BJ (cell line): ENCODE results near the gene CARD14. TPM values are rescaled to one million over a fixed set of nuclear protein-coding genes. Genes with fewer than 3 reads are reported as not detected.

Experiments used
- CTCF ChIA-PET: fragments of 350-600 bp; formaldehyde crosslinking; extraction: SDS; loops from one replicate; lab custom pipeline; 2021; ENCODE audit warnings: antibody characterized with exemption, inconsistent platforms; lab: Yijun Ruan, JAX
- POLR2A ChIA-PET: fragments of 300-600 bp; sonication (Branson Sonifier 250); formaldehyde crosslinking; extraction: SDS; loops from one replicate; lab custom pipeline; 2021; ENCODE audit warnings: antibody characterized with exemption; lab: Charles Lee
- DNase-seq: peaks from one replicate; pipeline ENCODE4 v3.0.0-alpha.2; 2011; ENCODE audit warnings: low read depth
- H3K27me3 ChIP-seq: 2 replicates; pipeline ENCODE4 v1.6.0; 2011; ENCODE audit warnings: low read length; ENCODE audit not compliant: control insufficient read depth, insufficient read depth
- H3K36me3 ChIP-seq: 2 replicates; pipeline ENCODE4 v1.5.1; 2011; ENCODE audit warnings: low read length; ENCODE audit not compliant: control insufficient read depth, insufficient read depth
- H3K4me3 ChIP-seq: 2 replicates; pipeline ENCODE4 v1.5.1; 2011; ENCODE audit warnings: low read depth, mild to moderate bottlenecking, control low read depth, low read length
- polyA plus RNA-seq: library from polyadenylated mRNA; depleted of rRNA; stranded (reverse); fragments of >200 nt; gene quantifications from 2 replicates; pipeline ENCODE4 v1.2.3, GENCODE V29; 2011
- TF ChIP-seq, protein P1 (sequence below): IDR thresholded peaks from 2 replicates; pipeline ENCODE4 v1.5.1; 2011; ENCODE audit warnings: low read depth, mild to moderate bottlenecking, control low read depth, inconsistent platforms, low read length, moderate library complexity; ENCODE audit not compliant: insufficient read depth

Gene CARD14
- polyA plus RNA-seq, 1 experiment, result not detected

DNA sequence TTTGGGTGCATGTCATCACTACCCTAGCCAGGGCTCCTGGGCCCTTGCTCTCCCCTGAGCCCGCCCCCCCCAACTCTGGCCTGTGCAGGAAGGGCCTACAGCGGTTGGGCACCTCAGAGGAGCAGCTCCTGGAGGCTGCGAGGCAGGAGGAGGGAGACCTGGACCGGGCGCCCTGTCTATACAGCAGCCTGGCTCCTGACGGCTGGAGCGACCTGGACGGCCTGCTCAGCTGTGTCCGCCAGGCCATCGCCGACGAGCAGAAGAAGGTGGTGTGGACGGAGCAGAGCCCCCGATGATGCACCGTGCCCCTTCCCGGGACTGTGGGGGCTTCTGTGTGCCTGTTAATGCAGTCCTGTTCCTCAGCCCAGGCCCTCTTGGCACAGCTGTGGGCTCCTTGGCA is 38.2 kb downstream of the CARD14 start:
- no peaks in the 10 kb centered on the region for H3K27me3 ChIP-seq
- H3K36me3 ChIP-seq, result peaks cover 17% of the 10 kb centered on the region
- TF ChIP-seq, protein P1, sequence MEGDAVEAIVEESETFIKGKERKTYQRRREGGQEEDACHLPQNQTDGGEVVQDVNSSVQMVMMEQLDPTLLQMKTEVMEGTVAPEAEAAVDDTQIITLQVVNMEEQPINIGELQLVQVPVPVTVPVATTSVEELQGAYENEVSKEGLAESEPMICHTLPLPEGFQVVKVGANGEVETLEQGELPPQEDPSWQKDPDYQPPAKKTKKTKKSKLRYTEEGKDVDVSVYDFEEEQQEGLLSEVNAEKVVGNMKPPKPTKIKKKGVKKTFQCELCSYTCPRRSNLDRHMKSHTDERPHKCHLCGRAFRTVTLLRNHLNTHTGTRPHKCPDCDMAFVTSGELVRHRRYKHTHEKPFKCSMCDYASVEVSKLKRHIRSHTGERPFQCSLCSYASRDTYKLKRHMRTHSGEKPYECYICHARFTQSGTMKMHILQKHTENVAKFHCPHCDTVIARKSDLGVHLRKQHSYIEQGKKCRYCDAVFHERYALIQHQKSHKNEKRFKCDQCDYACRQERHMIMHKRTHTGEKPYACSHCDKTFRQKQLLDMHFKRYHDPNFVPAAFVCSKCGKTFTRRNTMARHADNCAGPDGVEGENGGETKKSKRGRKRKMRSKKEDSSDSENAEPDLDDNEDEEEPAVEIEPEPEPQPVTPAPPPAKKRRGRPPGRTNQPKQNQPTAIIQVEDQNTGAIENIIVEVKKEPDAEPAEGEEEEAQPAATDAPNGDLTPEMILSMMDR, result no peak
- ChIA-PET POLR2A (no interaction called here), CTCF (interaction anchor here (1.5 kb wide), 1 partner anchor 12 kb away, joined by 3 read pairs; no protein-coding TSS in a partner anchor)
- H3K4me3 ChIP-seq, result no peak overlapping the region
- no peak for DNase-seq

DNA sequence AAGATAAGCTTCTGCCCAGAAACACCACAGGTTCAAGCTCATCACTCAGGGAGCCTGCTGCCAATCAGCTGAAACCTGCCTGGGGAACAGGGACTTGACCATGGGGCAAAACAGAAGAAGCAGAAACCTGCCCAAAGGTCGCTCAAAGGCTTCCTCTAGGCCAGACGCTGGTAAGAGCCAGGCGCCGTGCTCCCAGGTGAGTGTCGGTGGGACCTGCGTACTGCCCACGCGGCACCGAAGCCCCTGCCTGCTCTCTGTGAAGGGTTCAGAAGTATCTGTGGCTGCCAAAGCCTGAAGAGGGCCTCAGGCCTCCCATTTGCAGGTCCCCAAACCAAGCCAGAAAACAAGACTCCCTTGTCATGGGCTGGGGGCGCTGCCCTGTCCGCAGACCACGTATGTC is 39.9 kb downstream of the CARD14 start:
- Histone ChIP-seq H3K4me3 (no peak overlapping the region), H3K36me3 (peaks cover 22% of the 10 kb centered on the region), H3K27me3 (no peaks in the 10 kb centered on the region)
- DNase-seq, result no peak
- TF ChIP-seq, protein P1, result no peak
- POLR2A ChIA-PET, result no interaction called here
- CTCF ChIA-PET, result no interaction called here

DNA sequence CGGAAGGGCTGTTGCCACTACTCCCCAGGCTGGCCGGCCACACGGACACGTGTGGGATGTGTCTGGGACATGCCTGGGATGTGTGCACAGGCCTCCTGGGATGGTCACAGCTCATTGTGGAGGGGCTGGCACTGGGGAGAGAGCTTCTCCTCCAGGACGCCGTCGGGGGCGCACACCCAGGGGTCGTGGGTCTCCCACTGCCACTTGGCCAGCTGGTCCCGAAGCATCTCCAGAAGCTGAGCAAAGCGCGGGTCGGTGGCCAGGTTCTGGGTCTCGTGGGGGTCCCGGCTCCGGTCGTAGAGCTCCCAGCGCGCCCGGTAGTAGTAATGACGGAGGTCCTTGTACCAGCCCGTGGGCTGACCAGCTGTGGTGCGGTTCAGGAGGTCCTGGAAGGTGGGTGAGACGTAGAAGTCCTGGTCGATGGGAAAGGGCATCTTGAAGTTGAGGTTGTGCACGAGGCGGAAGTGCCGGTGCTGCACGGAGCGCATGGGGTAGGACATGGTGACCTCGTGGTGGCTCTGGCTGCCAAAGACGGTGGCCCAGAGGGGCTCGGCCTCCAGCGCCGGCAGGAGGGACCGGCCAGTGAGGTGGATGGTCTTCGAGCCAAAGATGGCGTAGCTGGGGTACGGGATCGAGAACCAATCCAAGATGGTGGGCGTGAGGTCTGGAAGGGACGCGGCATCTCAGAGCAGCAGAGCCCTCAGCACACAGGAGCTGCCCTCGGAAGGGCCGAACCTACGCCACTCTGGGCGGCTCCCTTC is 40.7 kb downstream of the CARD14 start:
- TF ChIP-seq, protein P1, result no peak
- H3K27me3 ChIP-seq, result no peaks in the 10 kb centered on the region
- POLR2A ChIA-PET, result no interaction called here
- DNase-seq, result no peak
- peaks cover 24% of the 10 kb centered on the region for H3K36me3 ChIP-seq
- CTCF ChIA-PET, result interaction anchor here (1.0 to 1.9 kb wide), 2 partner anchors 15 to 69 kb away, joined by 4 to 11 read pairs; no protein-coding TSS in a partner anchor
- H3K4me3 ChIP-seq, result no peak overlapping the region

DNA sequence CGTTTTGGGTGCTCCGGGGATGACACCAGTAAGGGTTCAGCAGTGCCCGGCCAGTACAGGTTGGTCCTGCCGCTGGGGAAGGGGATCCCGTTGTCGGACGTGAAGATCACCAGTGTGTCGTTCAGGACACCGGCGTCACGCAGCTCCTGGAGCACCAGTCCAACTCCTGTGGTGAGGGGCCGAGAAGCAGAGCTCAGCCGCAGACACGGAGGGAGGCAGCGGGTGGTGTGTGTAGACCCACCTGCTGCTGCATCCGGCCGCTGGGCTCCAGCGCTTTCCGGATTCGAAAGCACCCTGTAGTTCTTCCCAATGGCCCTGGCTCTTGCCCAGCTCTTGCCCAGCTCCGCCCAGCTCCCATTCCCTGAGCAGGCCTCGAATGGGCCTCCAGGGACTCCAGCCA is 42.3 kb downstream of the CARD14 start:
- ChIA-PET POLR2A (no interaction called here), CTCF (interaction anchor here (1.5 to 1.9 kb wide), 2 partner anchors 17 to 111 kb away, joined by 3 to 11 read pairs; partner anchors contain the start of gene GAA)
- H3K36me3 ChIP-seq, result peaks cover 32% of the 10 kb centered on the region
- no peak for DNase-seq
- H3K4me3 ChIP-seq, result no peak overlapping the region
- no peaks in the 10 kb centered on the region for H3K27me3 ChIP-seq
- TF ChIP-seq, protein P1, result no peak

DNA sequence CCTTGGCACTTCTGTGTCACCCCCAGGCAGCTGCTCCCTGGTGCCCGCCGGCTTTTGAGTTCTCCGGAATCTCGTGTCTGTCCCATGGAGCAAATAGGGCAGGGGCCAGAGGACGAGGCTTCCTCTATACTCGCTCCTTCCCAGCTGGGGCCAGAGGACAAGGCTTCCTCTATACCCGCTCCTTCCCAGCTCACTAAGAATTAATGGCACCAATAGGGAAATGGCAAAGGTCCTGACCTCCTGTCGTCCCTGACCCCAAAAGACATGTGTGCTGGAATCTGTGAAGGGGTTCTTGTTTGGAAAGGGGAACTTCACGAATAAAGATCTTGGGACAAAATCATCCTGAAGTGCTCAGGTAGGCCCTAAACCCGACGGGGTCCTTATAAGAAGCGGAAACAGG is 42.7 kb downstream of the CARD14 start:
- DNase-seq, result no peak
- no peaks in the 10 kb centered on the region for H3K27me3 ChIP-seq
- H3K4me3 ChIP-seq, result no peak overlapping the region
- TF ChIP-seq, protein P1, result no peak
- POLR2A ChIA-PET, result no interaction called here
- H3K36me3 ChIP-seq, result peaks cover 33% of the 10 kb centered on the region
- CTCF ChIA-PET, result interaction anchor here (1.5 to 1.9 kb wide), 2 partner anchors 17 to 111 kb away, joined by 3 to 11 read pairs; partner anchors contain the start of gene GAA
